RWPE1 (cell line): ENCODE data around the gene SMARCD1.

Source experiments
- CTCF ChIA-PET: fragments of 350-600 bp; sonication (Branson Sonifier 250); formaldehyde crosslinking; extraction: SDS; loops from one replicate; lab custom pipeline; 2021; lab: Yijun Ruan, JAX
- POLR2A ChIA-PET: fragments of 400-600 bp; formaldehyde crosslinking; extraction: SDS; loops from one replicate; lab custom pipeline; 2020; ENCODE audit warnings: antibody characterized with exemption; ENCODE audit not compliant: low non-redundant PET; lab: Yijun Ruan, JAX
- DNase-seq: peaks from one replicate; pipeline ENCODE4 v3.0.0; 2012; ENCODE audit warnings: low spot score
- H3K27ac ChIP-seq: fragments of 450-650 bp; 2 replicates; pipeline ENCODE4 v1.5.1; 2017
- CTCF ChIP-seq: fragments of 450-650 bp; conservative IDR thresholded peaks from 2 replicates; pipeline ENCODE4 v1.5.1; 2017; ENCODE audit warnings: low read depth, mild to moderate bottlenecking

The SMARCD1 gene

GRCh38 chr12:50050119-50050385 lies 35.1 kb upstream of the SMARCD1 start:
- no peak for DNase-seq
- CTCF ChIA-PET = interaction anchor here (0.6 to 2.4 kb wide), 5 partner anchors 11 to 813 kb away, joined by 3 to 16 read pairs (median 5); no protein-coding TSS in a partner anchor
- POLR2A ChIA-PET = interaction anchor here (0.6 kb wide), 1 partner anchor 28 kb away, joined by 4 read pairs; no protein-coding TSS in a partner anchor
- peak overlapping the region; percentile 26; the same call in 1 of the 2 replicates for H3K27ac ChIP-seq
- TF ChIP-seq CTCF = no peak

GRCh38 chr12:50050410-50051098 lies 34.6 kb upstream of the SMARCD1 start:
- no peak for DNase-seq
- TF ChIP-seq CTCF = no peak
- ChIA-PET CTCF (interaction anchor here (1.0 to 2.4 kb wide), 4 partner anchors 11 to 184 kb away, joined by 3 to 16 read pairs (median 4); no protein-coding TSS in a partner anchor), POLR2A (no interaction called here)
- peak overlapping the region; percentile 26 for H3K27ac ChIP-seq

- H3K27ac ChIP-seq = no peak overlapping the region
- TF ChIP-seq CTCF = no peak
- DNase-seq = no peak
- ChIA-PET POLR2A (no interaction called here), CTCF (interaction anchor here (0.7 to 2.4 kb wide), 3 partner anchors 12 to 186 kb away, joined by 5 to 16 read pairs (median 6); no protein-coding TSS in a partner anchor)
Observed at GRCh38 chr12:50051101-50051806, 33.9 kb upstream of the SMARCD1 start.

GRCh38 chr12:50052544-50052943 lies 32.6 kb upstream of the SMARCD1 start:
- no peak for DNase-seq
- TF ChIP-seq CTCF = no peak
- POLR2A ChIA-PET = no interaction called here
- CTCF ChIA-PET = no interaction called here
- H3K27ac ChIP-seq = no peak overlapping the region

GRCh38 chr12:50052964-50053363 lies 32.2 kb upstream of the SMARCD1 start:
- no peak overlapping the region for H3K27ac ChIP-seq
- no peak for DNase-seq
- ChIA-PET CTCF (no interaction called here), POLR2A (no interaction called here)
- no peak for TF ChIP-seq CTCF

GRCh38 chr12:50053583-50053982 lies 31.6 kb upstream of the SMARCD1 start:
- ChIA-PET CTCF (interaction anchor here (0.5 kb wide), 1 partner anchor 21 kb away, joined by 3 read pairs; no protein-coding TSS in a partner anchor), POLR2A (no interaction called here)
- no peak overlapping the region for H3K27ac ChIP-seq
- DNase-seq = no peak
- TF ChIP-seq CTCF = no peak
